Stimulated activated CD8-positive, alpha-beta memory T cell treated with anti-CD3 and anti-CD28 coated beads, Interleukin-12 subunit alpha, Interleukin-12 subunit beta, amount 100 ng/mL, for 24 hours (primary cell): ENCODE results near the gene BCAP29.
"Not testable (repeated sequence)": the region's sequence is repeated elsewhere in the genome, so short reads cannot be mapped to it uniquely, and the experiment has no call there.

Experiments
- DNase-seq: peaks from one replicate; pipeline ENCODE4 v3.0.0-alpha.2; 2020; ENCODE audit errors: extremely low read depth

Gene BCAP29

GRCh38 chr7:107622429-107622828, 42.4 kb downstream of the BCAP29 start:
- DNase-seq: no peak

GRCh38 chr7:107622894-107623293, 42.8 kb downstream of the BCAP29 start:
- DNase-seq: no peak

GRCh38 chr7:107627002-107627401, 47.0 kb downstream of the BCAP29 start:
- DNase-seq: no peak

- no peak for DNase-seq
Observed at GRCh38 chr7:107628461-107629064, 48.5 kb downstream of the BCAP29 start.

GRCh38 chr7:107630342-107630741, 50.3 kb downstream of the BCAP29 start:
- DNase-seq: no peak

- DNase-seq: no peak
Observed at GRCh38 chr7:107631588-107632491, 51.8 kb downstream of the BCAP29 start.

GRCh38 chr7:107632492-107632865, 52.4 kb downstream of the BCAP29 start:
- DNase-seq: no peak

- no peak for DNase-seq
Observed at GRCh38 chr7:107638594-107638993, 58.5 kb downstream of the BCAP29 start.

GRCh38 chr7:107639070-107639469, 59.0 kb downstream of the BCAP29 start:
- DNase-seq: not testable (repeated sequence)

- DNase-seq: no peak
Observed at GRCh38 chr7:107641676-107642075, 61.6 kb downstream of the BCAP29 start.

GRCh38 chr7:107642501-107642900, 62.5 kb downstream of the BCAP29 start:
- DNase-seq: no peak

GRCh38 chr7:107643407-107643806, 63.4 kb downstream of the BCAP29 start:
- DNase-seq: no peak

GRCh38 chr7:107643938-107644308, 63.9 kb downstream of the BCAP29 start:
- DNase-seq: no peak

GRCh38 chr7:107644309-107644974, 64.4 kb downstream of the BCAP29 start:
- no peak for DNase-seq

- DNase-seq: no peak
Observed at GRCh38 chr7:107652642-107653041, 72.6 kb downstream of the BCAP29 start.

- DNase-seq: no peak
Observed at GRCh38 chr7:107658467-107658866, 78.4 kb downstream of the BCAP29 start.

- DNase-seq: no peak
Observed at GRCh38 chr7:107659666-107660065, 79.6 kb downstream of the BCAP29 start.

- DNase-seq: no peak
Observed at GRCh38 chr7:107660381-107661080, 80.5 kb downstream of the BCAP29 start, which contains the start of gene SLC26A4. SLC26A4 (plus strand) TSS chr7:107660828; CDS start chr7:107661642, 814 bp downstream.

- no peak for DNase-seq
Observed at GRCh38 chr7:107661081-107661864, 81.2 kb downstream of the BCAP29 start.

- no peak for DNase-seq
Observed at GRCh38 chr7:107661865-107662379, 81.9 kb downstream of the BCAP29 start.

- no peak for DNase-seq
Observed at GRCh38 chr7:107663196-107663595, 83.2 kb downstream of the BCAP29 start.
